Astrocyte (in vitro differentiated cells and primary cell): Measurements from ENCODE around the gene SEMA4C. TPM values are rescaled to one million over a fixed set of nuclear protein-coding genes. Genes with fewer than 3 reads are reported as not detected.

ENCODE experiments used
- DNase-seq: peaks from one replicate; pipeline ENCODE4 v3.0.0-alpha.2; 2010; ENCODE audit warnings: low read depth
- FAIRE-seq: peaks from 2 replicates; lab custom pipeline; 2011; peaks lifted over from hg19 to GRCh38; lab: Jason Lieb, UNC
- H2AFZ ChIP-seq: 2 replicates; pipeline ENCODE4 v1.6.0; 2012; ENCODE audit warnings: low read depth, low read length, inconsistent platforms
- H3K27ac ChIP-seq: 2 replicates; pipeline ENCODE4 v1.5.1; 2011; ENCODE audit warnings: low read depth, low read length, inconsistent platforms
- H3K27me3 ChIP-seq: 2 replicates; pipeline ENCODE4 v1.6.0; 2011; ENCODE audit warnings: low read length, inconsistent platforms; ENCODE audit not compliant: insufficient read depth
- H3K36me3 ChIP-seq: 2 replicates; pipeline ENCODE4 v1.5.1; 2011; ENCODE audit warnings: low read length, inconsistent platforms; ENCODE audit not compliant: insufficient read depth
- H3K4me1 ChIP-seq: 2 replicates; pipeline ENCODE4 v1.5.1; 2011; ENCODE audit warnings: low read length, inconsistent platforms; ENCODE audit not compliant: insufficient read depth
- H3K4me2 ChIP-seq: 2 replicates; pipeline ENCODE4 v1.6.0; 2012; ENCODE audit warnings: low read length, inconsistent platforms
- H3K4me3 ChIP-seq: 2 replicates; pipeline ENCODE4 v1.5.1; 2011; ENCODE audit warnings: low read depth, mild to moderate bottlenecking, low read length, inconsistent platforms; ENCODE audit not compliant: insufficient read depth
- H3K79me2 ChIP-seq: 2 replicates; pipeline ENCODE4 v1.6.0; 2012; ENCODE audit warnings: mild to moderate bottlenecking, low read length, inconsistent platforms; ENCODE audit not compliant: insufficient read depth
- H3K9ac ChIP-seq: 2 replicates; pipeline ENCODE4 v1.6.0; 2012; ENCODE audit warnings: mild to moderate bottlenecking, low read length, inconsistent platforms
- H3K9me3 ChIP-seq: 2 replicates; pipeline ENCODE4 v1.5.1; 2012; ENCODE audit warnings: low read depth, mild to moderate bottlenecking, low read length, inconsistent platforms; ENCODE audit not compliant: insufficient read depth
- H4K20me1 ChIP-seq: 2 replicates; pipeline ENCODE4 v1.6.0; 2012; ENCODE audit warnings: low read length, inconsistent platforms; ENCODE audit not compliant: insufficient read depth
- H3K27ac Mint-ChIP-seq: one replicate; pipeline ENCODE4 v1.8.0; 2021; ENCODE audit warnings: mild to moderate bottlenecking, mixed read lengths; ENCODE audit not compliant: unreplicated experiment
- H3K27me3 Mint-ChIP-seq: one replicate; pipeline ENCODE4 v1.8.0; 2021; ENCODE audit warnings: low read depth, mixed read lengths; ENCODE audit not compliant: unreplicated experiment
- H3K36me3 Mint-ChIP-seq: one replicate; pipeline ENCODE4 v1.8.0; 2021; ENCODE audit warnings: low read depth, mixed read lengths; ENCODE audit not compliant: unreplicated experiment
- H3K4me1 Mint-ChIP-seq: one replicate; pipeline ENCODE4 v1.8.0; 2021; ENCODE audit warnings: low read depth, mixed read lengths; ENCODE audit not compliant: unreplicated experiment
- H3K4me3 Mint-ChIP-seq: one replicate; pipeline ENCODE4 v1.8.0; 2021; ENCODE audit warnings: mild to moderate bottlenecking, moderate library complexity, mixed read lengths; ENCODE audit not compliant: unreplicated experiment
- H3K9me3 Mint-ChIP-seq: one replicate; pipeline ENCODE4 v1.8.0; 2021; ENCODE audit warnings: mild to moderate bottlenecking, mixed read lengths; ENCODE audit not compliant: unreplicated experiment
- CTCF ChIP-seq: IDR thresholded peaks from 2 replicates; pipeline ENCODE4 v1.5.1; 2011; ENCODE audit warnings: low read depth, mild to moderate bottlenecking, inconsistent platforms, low read length, moderate library complexity; ENCODE audit not compliant: insufficient read depth
- EZH2 ChIP-seq: IDR thresholded peaks from 2 replicates; pipeline ENCODE4 v1.6.1; 2012; ENCODE audit warnings: mild to moderate bottlenecking, low read length, inconsistent platforms; ENCODE audit not compliant: insufficient read depth
- total RNA-seq: library from RNA; stranded (reverse); gene quantifications from 2 replicates; pipeline ENCODE4 v1.2.1, GENCODE V29; 2021

Gene SEMA4C
- total RNA-seq, 1 donor from 2014 or later, result 32.8 TPM

- no peak overlapping the region for H3K4me3 ChIP-seq
- no peak for DNase-seq
- no peak overlapping the region for H3K4me2 ChIP-seq
- peaks cover 15% of the 10 kb centered on the region for H4K20me1 ChIP-seq
- no peak for FAIRE-seq
- H3K36me3 Mint-ChIP-seq, result peaks cover 8% of the 10 kb centered on the region
- H3K4me1 Mint-ChIP-seq, result peaks cover 10% of the 10 kb centered on the region
- H3K4me3 Mint-ChIP-seq, result no peak overlapping the region
- H3K27me3 Mint-ChIP-seq, result no peaks in the 10 kb centered on the region
- H3K79me2 ChIP-seq, result no peaks in the 10 kb centered on the region
- H3K27ac Mint-ChIP-seq, result no peak overlapping the region
- peaks cover 7% of the 10 kb centered on the region for H3K4me1 ChIP-seq
- no peaks in the 10 kb centered on the region for H3K9me3 ChIP-seq
- no peaks in the 10 kb centered on the region for H3K36me3 ChIP-seq
- H2AFZ ChIP-seq, result no peak overlapping the region
- TF ChIP-seq EZH2, result no peak
- no peak for TF ChIP-seq CTCF
- H3K27me3 ChIP-seq, result no peaks in the 10 kb centered on the region
- H3K27ac ChIP-seq, result no peak overlapping the region
- no peak overlapping the region for H3K9ac ChIP-seq
- no peaks in the 10 kb centered on the region for H3K9me3 Mint-ChIP-seq
Observed at GRCh38 chr2:96828436-96828835, 41.4 kb downstream of the SEMA4C start.

- Histone ChIP-seq H2AFZ (no peak overlapping the region), H3K4me3 (no peak overlapping the region), H3K9ac (no peak overlapping the region), H3K36me3 (no peaks in the 10 kb centered on the region), H3K27me3 (no peaks in the 10 kb centered on the region), H3K4me2 (no peak overlapping the region), H4K20me1 (peaks cover 22% of the 10 kb centered on the region), H3K9me3 (no peaks in the 10 kb centered on the region), H3K79me2 (peaks cover 3% of the 10 kb centered on the region), H3K4me1 (peaks cover 3% of the 10 kb centered on the region), H3K27ac (no peak overlapping the region)
- H3K9me3 Mint-ChIP-seq, result no peaks in the 10 kb centered on the region
- DNase-seq (no peak), FAIRE-seq (no peak)
- H3K27ac Mint-ChIP-seq, result no peak overlapping the region
- TF ChIP-seq EZH2, result no peak
- TF ChIP-seq CTCF, result no peak
- H3K4me1 Mint-ChIP-seq, result peaks cover 4% of the 10 kb centered on the region
- peaks cover 3% of the 10 kb centered on the region for H3K27me3 Mint-ChIP-seq
- no peak overlapping the region for H3K4me3 Mint-ChIP-seq
- H3K36me3 Mint-ChIP-seq, result peaks cover 8% of the 10 kb centered on the region
Observed at GRCh38 chr2:96826546-96827278, 43.2 kb downstream of the SEMA4C start.

GRCh38 chr2:96825057-96825456, 44.8 kb downstream of the SEMA4C start:
- no peaks in the 10 kb centered on the region for H3K36me3 ChIP-seq
- FAIRE-seq (no peak), DNase-seq (no peak)
- H3K27me3 Mint-ChIP-seq, result peaks cover 3% of the 10 kb centered on the region
- no peak overlapping the region for H3K9ac ChIP-seq
- H3K4me3 Mint-ChIP-seq, result no peak overlapping the region
- H3K4me3 ChIP-seq, result no peak overlapping the region
- H3K4me2 ChIP-seq, result no peak overlapping the region
- peaks cover 8% of the 10 kb centered on the region for H3K36me3 Mint-ChIP-seq
- no peaks in the 10 kb centered on the region for H3K9me3 Mint-ChIP-seq
- peaks cover 4% of the 10 kb centered on the region for H3K4me1 Mint-ChIP-seq
- H3K79me2 ChIP-seq, result peaks cover 3% of the 10 kb centered on the region
- no peaks in the 10 kb centered on the region for H3K9me3 ChIP-seq
- H2AFZ ChIP-seq, result no peak overlapping the region
- peaks cover 38% of the 10 kb centered on the region for H4K20me1 ChIP-seq
- no peaks in the 10 kb centered on the region for H3K27me3 ChIP-seq
- no peak for TF ChIP-seq CTCF
- no peak for TF ChIP-seq EZH2
- no peak overlapping the region for H3K27ac ChIP-seq
- no peak overlapping the region for H3K27ac Mint-ChIP-seq
- peaks cover 3% of the 10 kb centered on the region for H3K4me1 ChIP-seq
